NCI-H2196 treated with DMSO at 0.1 percent for 48 hours (cell line): Measurements from ENCODE around the gene CRYGC.

Experiments used
- DNase-seq: peaks from one replicate; lab custom pipeline; 2025; ENCODE audit not compliant: unreplicated experiment; lab: John Stamatoyannopoulos, UW

The CRYGC gene, protein sequence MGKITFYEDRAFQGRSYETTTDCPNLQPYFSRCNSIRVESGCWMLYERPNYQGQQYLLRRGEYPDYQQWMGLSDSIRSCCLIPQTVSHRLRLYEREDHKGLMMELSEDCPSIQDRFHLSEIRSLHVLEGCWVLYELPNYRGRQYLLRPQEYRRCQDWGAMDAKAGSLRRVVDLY

DNA sequence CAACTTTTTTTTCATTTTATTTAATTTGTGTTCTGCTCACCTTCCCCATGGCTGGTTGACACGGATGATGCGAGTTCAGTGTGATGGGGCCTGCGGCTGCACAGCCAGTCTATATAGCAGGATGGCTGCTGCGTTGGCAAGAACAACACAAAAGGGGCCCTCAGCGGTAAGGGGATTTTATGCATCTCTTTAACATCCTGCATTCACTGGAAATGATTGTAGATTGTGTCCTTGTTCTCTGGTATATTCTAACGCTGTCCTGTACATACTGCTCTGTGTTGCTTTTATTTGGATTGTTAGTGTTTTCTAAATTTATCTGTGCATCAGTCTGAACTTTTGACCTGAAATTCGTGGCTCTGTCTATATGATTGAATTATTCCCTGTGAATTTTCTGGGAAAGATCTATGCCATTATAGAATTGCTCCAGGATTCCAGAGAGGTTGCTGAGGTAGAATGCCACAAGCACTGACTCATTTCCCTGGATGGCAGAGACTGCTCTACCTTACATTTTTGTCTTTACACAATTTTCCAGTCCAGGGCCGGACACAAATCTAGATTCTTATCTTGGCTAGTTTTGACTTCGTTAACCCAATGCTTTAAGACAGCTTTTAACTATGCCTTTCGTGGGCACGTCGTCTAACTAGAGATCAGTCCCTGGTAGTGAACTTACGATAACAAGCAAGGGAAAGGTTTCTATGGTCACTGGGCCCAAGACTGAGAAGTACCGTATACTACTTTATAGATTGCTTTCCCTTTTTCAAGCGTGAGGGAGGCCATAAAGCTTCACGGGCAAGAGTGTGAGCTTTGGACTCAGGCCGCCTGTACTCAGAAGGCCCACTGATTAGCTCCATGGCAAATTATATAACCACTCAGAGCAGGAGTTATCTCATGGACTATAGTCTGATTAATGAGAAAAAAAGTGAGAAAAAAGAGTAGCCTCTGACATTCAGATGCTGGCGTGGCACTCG is at the start of gene CRYGC:
TSS of gene CRYGC (minus strand) at position 85 of the 968 bp plus-strand sequence. CDS start at position 49, 36 bp downstream.
- no peak for DNase-seq

DNA sequence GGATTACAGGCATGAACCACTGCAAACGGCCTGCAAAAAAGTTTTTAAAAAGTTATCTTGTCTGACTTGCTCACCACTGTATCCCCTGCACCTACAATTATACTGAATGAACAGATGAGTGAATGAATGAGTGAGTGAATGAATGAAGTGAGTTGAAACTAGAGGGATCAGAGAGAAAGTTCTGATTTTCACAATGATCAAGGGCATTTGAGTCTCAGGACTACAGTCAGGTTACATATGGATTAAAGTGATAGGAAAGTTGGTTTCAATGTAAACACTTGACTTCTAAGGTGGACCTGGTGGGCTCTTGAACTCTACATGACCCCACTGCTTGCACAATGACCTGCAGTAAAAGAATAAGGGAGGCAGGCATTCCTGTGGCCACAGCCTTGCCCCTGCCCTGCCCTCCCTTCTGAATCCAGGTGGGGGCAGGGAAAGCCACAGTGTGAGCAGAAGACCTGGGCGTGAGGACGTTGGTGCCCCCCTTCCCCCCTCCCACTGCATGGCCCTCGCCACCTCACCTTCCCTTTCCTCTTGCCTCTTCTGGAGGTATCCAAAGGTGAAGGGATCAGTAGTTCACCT is 49.5 kb upstream of the CRYGC start:
- no peak for DNase-seq

DNA sequence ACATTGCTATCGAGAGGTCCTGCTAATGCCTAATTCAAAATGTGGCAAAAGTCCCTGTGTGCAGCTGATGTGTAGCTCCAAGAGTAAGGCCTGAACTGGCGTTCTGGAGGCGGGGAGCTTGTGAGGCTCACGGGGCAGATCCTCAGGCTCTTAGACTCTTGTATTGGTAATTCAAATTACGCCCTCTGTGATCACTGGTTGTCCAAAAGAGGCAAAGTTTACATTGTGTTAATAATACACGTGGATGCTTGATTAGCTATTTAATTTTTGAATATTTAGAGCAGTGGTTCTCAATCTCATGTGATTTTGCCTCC is 46.2 kb upstream of the CRYGC start:
- DNase-seq, result no peak

DNA sequence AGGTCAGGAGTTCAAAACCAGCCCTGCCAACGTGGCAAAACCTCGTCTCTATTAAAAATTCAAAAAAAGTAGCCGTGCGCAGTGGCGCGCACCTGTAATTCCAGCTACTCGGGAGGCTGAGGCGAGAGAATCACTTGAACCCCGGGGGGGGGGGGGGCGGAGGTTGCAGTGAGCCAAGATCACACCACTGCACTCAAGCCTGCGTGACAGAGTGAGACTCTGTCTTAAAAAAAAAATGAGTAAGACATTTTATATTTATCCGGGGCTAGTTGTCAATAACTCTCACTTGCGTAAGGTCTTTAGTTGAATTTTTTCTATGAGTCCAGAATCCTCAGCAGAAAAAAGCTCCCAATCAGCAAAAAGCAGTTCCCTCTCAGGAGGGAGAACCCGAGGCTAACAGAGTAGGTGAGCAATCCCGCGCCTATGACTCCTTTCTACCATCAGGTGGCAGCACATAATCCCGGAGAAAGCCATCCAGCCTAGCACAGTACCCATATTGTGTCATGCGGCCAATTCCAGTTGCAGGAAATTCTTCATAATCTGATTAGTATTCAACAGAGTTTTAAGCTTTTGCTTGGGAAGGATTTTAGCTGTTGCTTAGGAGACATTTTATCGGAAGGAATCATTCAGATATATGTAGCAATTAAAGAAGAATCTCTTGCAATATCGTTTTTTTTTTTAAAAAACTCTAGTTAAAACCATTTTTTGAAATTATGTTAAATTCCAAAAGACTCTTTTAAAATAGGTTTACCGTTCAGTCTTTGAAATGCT is 45.6 kb upstream of the CRYGC start:
- DNase-seq, result peak; percentile 66

DNA sequence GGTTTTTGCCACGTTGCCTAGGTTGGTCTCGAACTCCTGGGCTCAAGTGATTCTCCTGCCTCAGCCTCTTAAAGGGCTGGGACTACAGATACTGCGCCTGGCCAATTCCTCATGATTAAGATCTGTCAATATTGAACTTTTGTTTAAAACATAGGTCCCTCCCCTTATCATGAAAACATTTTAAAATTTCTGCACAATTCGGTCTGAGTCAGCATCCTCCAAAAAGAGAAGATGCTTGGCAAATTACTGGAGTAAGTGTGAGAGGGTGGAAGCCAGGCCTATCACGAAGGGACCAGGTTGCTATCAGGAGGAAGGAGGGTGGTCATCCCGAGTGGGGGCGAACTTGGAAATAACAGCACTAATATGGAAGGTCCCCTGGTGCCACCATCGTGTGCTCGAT is 44.5 kb upstream of the CRYGC start:
- no peak for DNase-seq

GRCh38 chr2:208172125-208172524 is 42.5 kb upstream of the CRYGC start:
- no peak for DNase-seq

DNA sequence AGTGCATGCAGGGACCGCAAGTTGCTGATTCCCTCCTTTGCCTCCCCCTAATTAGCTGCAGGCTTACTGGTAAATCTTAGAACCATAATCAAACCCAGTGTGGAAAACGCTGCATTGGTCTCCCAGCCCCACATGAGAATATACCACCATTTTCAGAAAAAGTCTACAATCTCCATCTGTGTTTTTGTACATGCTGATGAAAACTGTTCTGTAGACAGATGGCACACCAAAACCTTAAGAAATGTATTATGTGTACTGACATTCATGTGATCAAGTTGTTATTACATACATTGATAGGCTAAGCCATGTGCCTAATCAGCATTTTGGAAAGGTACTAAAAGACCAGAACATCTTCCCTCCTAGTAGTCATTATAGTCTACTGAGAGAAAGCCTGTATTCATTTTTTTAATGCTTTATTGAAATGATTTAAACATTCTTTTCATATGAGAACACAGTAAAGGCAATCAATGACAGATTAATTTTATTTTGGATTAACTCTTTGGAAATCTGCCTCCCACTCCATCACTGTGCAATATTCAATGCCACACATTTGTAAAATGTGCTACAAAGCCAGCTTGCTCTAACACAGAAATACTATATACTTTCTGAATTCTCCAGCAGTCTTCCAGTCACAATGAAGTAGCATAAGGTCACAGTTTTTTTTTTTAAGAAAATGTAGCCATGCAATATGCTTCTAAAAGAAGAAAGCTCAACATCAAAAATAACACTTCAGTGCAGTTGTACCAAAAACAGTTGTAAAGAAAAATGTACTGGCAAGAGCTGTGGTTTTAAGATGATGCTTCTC is 35.5 kb upstream of the CRYGC start:
- no peak for DNase-seq

DNA sequence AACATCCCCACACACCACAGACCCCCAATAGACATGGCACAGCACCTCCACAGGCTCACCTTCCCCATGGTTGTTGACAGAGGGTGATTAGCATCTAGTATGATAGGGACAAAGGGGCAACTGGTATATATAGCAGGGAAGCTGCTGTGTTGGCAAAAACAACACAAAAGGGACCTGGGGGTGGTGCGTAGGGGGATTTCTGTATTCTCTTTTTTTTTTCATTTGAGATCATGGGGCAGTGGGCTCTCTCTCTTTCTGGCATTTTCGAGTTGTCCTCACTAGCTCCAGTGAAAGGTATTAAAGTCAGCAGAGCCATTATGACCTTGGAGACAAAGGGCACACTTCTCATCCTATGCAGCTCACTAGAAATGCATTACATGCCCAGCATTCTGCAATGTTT is 33.9 kb upstream of the CRYGC start, which contains the start of gene CRYGA:
TSS of gene CRYGA (minus strand) at position 101 of the 400 bp plus-strand sequence. CDS start at position 68, 33 bp downstream.
- DNase-seq, result no peak

DNA sequence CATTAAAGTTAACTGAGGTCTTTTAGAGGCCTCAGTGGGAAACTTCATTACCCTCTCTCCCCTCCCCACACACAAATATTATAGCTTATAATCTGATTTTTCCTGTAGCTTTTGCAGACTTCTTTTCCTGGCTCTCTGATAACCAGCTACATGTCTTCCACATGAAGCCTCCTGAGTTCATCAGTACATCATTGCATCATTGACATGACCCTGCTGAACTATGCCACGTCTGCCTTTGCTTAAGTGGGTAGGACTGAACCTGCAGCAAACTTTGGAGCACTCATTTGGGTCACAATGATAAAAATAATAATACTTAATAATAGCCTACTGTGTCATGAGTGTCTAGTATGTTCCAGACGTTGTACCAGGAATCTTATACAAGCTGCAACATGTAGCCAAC is 26.8 kb upstream of the CRYGC start:
- DNase-seq, result no peak

DNA sequence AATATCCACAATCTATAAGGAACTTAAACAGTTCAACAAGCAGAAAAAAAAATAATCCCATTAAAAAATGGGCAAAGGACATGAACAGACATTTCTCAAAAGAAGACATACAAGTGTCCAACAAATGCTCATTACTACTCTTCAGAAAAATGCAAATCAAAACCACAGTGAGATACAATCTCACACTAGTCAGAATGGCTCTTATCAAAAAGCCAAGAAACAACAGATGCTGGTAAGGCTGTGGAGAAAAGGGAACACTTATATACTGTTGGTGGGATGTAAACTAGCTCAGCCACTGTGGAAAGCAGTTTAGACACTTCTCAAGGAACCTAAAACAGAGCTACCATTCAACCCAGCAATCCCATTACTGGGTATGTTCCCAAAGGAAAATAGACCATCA is 23.5 kb upstream of the CRYGC start:
- DNase-seq, result no peak

GRCh38 chr2:208150956-208151355 is 21.3 kb upstream of the CRYGC start:
- DNase-seq, result no peak

GRCh38 chr2:208150094-208150493 is 20.5 kb upstream of the CRYGC start:
- DNase-seq, result no peak

GRCh38 chr2:208148803-208149202 is 19.2 kb upstream of the CRYGC start:
- no peak for DNase-seq

DNA sequence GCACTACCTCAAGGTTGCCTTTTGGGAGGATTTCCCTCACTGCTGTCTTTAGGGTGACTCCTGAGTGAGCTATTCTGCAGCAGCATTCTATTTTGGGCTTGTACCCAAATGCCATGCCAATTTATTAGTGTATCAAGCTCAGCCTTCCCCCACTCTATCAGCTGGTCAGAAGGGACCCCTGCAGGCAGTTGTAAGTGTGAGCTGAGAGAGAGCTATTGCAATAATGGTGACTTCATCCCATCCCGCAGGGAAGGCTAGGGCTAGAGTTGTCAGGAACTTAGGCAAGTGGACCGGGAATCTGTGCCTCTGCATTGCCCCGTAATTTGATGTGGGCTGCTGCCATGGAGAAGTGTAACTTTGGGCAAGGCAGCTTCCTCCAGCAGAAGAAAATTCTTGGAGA is 18.1 kb upstream of the CRYGC start:
- no peak for DNase-seq

- DNase-seq, result no peak
These were observed 17.4 kb upstream of the CRYGC start for GRCh38 chr2:208147008-208147407.

DNA sequence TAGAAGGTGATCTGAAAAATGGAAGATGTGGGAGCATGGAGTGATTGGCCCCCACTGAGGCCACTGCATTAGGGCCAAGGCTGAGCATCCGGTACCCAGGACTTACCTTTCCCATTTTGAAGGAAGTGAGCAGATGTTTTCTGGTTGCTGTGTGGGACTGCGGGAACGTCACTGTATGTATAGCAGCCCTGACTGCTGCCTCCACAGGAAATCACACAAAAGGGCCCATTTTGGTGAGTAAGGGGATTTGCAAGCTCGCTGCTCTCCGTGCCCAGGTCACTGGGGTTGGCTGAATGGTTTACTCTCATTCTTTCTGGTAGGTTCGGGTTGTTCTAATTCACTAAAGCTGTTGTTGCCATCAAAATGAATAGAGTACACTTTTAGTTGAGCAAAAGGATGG is 16.4 kb upstream of the CRYGC start, which contains the start of gene CRYGB:
TSS of gene CRYGB (minus strand) at position 153 of the 400 bp plus-strand sequence. CDS start at position 115, 38 bp downstream.
- no peak for DNase-seq

DNA sequence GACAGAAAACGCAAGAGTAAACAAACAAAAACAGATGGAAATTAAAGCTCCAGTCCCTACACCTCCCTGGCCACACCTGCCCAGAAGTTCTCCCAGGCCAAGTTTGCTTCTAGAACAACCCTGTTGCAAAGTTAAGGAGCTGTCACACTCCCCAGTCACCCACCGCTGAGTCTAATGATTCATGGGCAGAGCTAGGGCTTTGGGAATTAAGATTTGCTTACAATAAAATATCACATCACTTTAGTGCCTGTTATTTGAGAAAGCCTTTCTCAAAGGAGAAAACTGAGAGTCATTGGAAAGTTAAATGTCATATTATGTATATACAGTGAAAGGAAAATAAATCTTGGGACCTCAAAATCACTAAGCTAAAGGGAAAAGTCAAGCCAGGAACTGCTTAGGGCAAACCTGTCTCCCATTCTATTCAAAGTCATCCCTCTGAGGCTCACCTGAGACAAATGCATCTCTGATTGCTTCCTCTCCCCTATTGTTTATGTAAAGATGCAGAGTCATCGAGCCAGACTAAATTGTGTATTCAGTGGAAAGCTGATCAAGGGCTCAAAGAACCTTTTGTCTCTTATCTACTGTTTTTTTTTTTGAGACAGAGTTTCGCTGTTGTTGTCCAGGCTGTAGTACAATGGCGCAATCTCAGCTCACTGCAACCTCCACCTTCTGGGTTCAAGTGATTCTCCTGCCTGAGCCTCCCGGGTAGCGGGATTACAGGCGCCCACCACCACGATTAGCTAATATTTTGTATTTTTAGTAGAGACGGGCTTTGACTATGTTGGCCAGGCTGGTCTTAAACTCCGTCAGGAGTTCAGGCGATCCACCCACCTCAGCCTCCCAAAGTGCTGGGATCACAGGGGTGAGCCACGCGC is 13.5 kb upstream of the CRYGC start:
- no peak for DNase-seq

DNA sequence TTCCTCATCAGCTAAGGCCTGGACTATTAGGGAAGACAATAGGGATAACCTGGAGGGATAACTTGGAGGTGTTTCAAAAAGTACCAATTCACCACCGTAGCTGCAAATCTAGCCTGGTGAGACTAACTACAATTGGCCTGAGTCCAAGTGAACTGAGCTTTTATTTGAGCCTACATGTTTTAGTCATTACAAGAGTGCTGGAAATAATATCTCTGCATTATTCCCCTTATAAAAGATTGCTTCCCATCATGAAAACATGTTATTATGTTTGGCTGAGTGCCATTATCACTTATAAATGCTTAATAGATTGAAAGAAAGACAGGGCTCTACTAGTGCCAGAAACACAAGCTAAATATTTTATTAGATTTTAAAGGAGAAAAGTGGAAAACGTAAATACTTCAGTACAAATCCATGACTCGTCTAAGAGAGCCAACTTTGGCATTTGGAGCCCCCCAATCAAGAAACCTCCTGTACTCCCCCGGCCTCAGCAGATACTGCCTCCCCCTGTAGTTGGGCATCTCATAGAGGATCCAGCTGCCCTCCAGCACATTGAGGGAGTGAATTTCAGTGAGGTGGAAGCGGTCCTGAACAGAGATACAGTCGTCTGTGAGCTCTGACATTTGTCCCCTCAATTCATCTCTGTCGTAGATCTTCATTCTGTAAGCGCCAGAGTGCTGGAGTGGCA is 12.8 kb upstream of the CRYGC start:
- peak; percentile 36 for DNase-seq

GRCh38 chr2:208139447-208139846 is 9.8 kb upstream of the CRYGC start:
- DNase-seq, result no peak
